GM18873 (cell line): ENCODE results near the gene LSM14B.
"Not testable (repeated sequence)": the region's sequence is repeated elsewhere in the genome, so short reads cannot be mapped to it uniquely, and the experiment has no call there.

Source experiments
- ATAC-seq: cut with Tn5 transposase; IDR thresholded peaks from one replicate; pipeline ENCODE4 v1.9.1; 2021; ENCODE audit warnings: mild to moderate bottlenecking, moderate library complexity, moderate number of reproducible peaks; ENCODE audit not compliant: unreplicated experiment, low FRiP score

LSM14B gene

DNA sequence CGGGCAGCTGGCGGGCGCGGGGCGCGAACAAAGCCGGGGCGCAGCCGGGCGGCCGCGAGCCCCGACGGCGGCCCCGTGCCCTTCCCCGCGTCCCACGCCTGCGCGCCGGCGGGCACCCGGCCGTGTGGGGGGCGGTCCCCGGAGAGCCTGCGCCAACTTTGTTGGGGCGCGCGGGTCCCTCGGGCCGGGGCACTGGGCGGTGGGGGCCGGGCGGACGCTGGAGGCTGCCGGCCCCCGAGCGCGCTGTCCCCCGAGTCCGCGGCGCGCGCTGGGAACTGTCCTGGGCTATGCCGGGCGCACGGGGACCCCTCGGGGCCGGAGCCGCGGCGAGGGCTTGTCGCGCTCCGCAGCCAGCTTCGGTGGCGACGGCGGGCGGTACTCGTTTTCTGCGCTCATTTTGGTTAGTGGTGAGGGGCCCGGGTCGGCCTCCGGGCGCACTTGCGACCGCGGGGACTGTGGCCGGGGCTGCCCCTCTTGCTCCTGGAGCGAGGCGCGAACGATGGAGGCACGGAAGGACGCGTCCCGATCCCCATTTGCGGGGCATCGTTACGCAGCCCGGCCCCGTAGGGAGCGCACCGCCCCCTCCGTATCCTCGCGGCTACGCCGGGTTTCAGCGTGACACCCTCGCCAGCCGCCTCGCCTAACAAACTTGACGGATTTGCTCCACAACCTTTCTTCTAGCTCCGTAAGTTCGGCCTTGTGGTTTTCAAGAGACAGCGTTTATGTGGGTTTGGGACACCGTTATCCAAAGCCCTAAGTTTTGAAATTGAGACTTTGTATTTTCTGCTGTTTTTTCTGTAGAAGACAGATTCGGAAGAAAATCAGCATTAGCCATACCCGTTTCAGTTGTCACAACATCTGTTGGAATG is 21.9 kb downstream of the LSM14B start:
- ATAC-seq: no peak

- ATAC-seq: no peak
Observed at GRCh38 chr20:62145688-62146018, 23.4 kb downstream of the LSM14B start.

GRCh38 chr20:62146019-62146755 is 23.9 kb downstream of the LSM14B start:
- no peak for ATAC-seq

GRCh38 chr20:62147125-62147524 is 24.9 kb downstream of the LSM14B start:
- ATAC-seq: no peak

GRCh38 chr20:62147528-62147927 is 25.3 kb downstream of the LSM14B start:
- ATAC-seq: no peak

- ATAC-seq: not testable (repeated sequence)
Observed at GRCh38 chr20:62148383-62148782, 26.1 kb downstream of the LSM14B start.

DNA sequence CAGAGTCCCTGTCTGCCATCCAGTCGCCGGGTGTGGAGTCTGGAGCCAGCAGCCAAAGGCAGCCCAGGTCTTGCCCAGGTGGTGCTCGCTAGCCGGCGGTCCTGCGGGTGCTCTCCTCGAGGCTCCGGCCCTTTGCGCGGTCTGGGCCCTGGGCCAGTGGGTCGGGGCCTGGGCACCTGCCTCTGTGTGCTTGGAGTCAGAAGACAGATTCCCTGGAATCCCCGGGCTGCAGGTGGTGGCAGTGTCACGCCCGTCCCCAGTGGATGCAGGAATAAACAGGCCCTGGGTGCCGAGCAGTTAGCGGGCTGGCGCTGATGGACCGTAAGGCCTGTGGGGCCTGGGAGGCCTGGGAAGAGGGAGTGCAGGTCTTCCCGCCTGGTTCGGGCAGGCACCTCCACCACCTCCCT is 26.6 kb downstream of the LSM14B start:
- ATAC-seq: no peak

DNA sequence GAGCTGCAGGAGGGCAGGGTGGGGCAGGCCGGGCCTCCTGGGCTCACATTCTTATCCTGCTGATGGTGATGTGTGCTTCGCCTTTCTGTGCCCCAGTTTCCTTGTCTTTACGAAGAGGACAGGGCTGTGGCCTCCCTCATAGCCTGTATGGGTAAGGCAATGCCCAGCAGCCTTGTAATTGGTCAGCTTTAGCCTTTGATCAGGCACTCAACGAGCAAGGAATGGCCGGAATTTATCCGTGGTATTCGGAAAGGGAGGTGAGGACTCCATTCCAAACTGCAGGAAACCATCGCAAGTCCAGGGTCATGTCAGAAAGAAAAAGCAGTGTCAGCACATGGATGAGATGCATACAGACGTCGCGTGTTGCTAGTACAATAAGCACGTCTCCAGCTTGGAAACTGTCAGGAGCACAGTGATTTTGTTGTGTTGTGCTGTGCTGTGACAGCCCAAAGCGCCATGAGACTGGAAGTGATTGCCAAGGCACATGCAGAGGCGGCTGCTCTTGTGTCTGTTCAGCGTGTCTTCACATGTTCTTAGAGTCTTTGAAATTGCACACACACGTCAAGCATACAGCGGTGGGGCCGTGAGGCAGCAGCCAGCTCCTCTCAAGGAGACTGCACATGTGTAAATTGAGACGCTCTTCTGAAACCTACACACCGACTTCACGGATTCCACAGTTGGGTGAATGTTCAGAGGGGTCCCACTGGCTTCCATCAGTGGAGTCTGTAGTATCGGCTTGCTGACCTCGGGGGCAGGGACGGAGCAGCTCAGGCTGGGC is 27.4 kb downstream of the LSM14B start:
- ATAC-seq: no peak

DNA sequence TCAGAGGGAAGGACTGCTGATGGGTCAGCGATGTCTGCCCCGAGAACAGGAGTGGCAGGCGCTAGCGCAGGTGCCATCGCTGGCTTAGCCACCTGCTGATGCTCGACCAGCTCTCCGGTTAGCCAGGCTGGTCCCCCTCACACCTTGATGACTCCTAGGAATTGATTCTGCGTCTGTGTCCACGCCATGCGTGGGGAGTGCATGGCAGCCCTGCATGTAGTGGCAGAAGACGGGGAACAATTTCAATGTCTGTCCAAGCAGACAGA is 28.0 kb downstream of the LSM14B start:
- no peak for ATAC-seq

GRCh38 chr20:62151225-62151624 is 28.9 kb downstream of the LSM14B start:
- no peak for ATAC-seq

DNA sequence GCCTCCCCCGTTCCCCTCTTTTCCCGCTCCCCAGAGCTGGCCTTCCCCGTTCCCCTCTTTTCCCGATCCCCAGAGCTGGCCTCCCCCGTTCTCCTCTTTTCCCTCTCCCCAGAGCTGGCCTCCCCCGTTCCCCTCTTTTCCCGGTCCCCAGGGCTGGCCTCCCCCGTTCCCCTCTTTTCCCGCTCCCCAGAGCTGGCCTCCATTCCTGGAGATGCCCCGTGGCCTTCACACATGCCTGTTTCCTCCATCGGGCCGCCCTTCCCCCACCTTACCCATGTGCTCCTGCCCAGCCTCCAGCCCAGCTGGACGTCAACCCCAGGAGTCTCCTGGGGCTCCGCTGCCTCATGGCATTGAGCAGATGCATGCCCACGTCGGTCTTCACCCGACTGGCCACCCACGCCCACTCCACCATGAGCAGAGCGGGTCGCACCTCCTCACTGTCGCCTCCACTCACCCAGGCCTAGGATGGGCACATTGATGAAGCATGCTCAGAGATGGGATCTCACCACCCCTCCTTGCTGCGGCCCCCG is 29.6 kb downstream of the LSM14B start:
- no peak for ATAC-seq

GRCh38 chr20:62155428-62156253 is 33.4 kb downstream of the LSM14B start:
- ATAC-seq: no peak

DNA sequence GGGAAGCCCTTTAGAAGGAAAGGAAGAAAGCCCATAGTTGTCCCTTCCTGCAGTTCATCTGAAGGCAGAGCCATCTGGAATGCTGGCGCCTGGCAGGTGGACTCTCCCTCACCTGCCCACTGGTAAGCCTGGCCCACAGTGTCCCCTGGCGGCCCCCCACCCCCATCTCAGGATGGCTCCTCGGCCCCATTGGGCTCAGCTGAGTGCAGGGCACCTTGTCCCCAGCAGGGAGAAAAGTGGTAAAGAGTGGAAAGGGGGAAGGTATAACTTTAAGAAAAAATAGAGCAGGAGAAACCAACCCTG is 33.9 kb downstream of the LSM14B start:
- ATAC-seq: no peak

DNA sequence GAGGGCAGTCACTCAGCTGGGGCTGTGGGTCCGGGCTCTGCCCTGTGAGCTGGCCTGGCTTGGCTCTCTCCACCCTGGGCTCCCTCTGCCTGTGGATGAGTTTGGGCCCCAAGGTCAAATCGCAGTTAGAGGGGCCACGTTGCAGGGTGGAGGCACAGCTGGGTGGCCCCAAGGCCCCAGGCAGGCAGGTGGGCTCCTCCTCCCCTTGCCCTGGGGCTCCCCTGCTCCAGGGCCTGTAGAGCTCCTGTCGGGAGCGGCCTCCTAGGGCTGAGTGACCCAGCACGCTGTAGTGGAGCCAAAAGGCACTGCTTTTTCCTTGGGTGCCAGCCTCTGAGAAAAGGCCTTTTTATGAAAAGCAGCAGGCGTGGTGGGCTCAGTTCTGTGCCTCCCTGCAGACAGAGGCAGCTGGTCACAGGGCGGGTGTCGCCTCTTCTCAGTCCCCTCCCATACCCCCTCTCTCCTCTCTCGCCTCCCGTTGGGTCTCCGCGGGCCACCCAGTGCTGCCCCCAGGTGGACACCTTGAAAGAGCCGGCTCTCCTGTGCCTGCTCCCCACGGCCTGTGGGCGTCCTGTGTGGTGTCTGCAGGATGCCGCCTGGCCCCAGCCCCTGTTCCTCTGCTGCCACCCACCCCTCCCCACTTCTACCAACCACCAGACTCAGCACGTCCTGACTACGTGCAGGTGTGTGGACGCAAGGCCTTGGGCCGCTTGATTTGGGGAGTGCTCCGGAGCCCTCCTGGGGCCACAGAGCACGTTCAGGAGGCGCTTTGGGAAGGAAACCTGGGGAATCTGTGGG is 34.5 kb downstream of the LSM14B start:
- ATAC-seq: no peak

GRCh38 chr20:62157387-62158087 is 35.3 kb downstream of the LSM14B start:
- ATAC-seq: no peak

DNA sequence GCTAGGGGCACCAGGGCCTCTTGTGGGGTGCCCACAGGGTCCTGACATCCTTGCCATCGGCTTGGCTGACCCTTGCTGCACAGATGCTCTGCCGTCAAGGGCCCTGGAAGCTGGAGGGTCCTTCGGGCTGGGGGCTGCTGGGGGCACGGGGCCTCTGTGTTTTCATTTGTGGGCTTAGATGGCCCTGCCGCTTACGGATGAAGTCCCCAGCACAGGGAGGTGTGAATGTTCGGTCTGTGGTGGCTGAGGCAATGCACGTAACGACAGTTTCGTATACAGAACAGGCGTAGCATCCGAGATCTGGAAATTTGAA is 35.8 kb downstream of the LSM14B start:
- ATAC-seq: no peak

DNA sequence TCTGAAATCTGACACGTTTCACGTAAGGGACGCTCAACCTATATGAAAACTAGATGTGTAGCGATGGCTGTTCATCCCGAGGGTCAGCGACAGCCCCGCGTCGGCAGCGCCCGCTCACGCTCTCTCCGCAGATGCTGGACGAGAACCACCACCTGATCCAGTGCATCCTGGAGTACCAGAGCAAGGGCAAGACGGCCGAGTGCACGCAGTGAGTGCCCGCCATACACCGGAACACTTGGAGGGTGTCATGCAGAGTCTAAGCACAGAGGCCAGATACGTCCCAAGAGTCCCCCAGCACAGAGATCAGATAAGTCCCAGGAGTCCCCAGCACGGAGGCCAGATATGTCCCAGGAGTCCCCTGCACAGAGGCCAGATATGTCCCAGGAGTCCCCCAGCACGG is 36.3 kb downstream of the LSM14B start:
- no peak for ATAC-seq

DNA sequence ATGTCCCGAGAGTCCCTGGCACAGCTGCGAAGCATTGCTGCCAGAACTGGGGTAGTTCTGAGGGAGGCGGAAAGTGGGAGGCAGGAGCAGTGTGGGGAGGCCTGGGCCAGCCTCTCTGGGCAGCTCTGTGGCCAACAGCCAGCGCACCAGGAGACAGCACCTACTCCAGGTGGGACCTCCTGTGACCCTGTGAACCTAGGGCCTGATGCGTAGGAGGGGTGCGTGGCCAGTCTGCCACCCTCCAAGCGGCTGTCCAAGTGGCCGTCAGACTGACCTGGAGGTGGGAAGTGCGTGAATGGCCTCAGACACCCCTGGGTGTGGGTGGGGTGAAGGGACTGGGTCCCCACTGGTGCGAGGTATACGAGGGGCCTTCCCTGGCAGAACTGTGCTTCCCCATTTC is 36.8 kb downstream of the LSM14B start:
- ATAC-seq: no peak

- ATAC-seq: no peak
Observed at GRCh38 chr20:62159839-62160238, 37.6 kb downstream of the LSM14B start.
